Esophagus squamous epithelium (tissue), 4 donors: Measurements from ENCODE around the gene MYO5A.

ENCODE experiments used
- POLR2A ChIP-seq, 4 donors: fragments of 450-650 bp; IDR thresholded peaks; one replicate each; pipeline ENCODE4 v1.6.1; 2017; ENCODE audit warnings: antibody characterized with exemption in 4 of 4, mild to moderate bottlenecking in 4 of 4, moderate library complexity in 3 of 4
- TF ChIP-seq, protein P1 (sequence below), 6 experiments: fragments of 450-650 bp in 4 of 6; fragments of 200-600 bp in 2 of 6; sonication (generic) in 2 of 6; IDR thresholded peaks; one replicate each; pipeline ENCODE4 v1.5.1; 2016 to 2019; ENCODE audit warnings: antibody characterized with exemption in 6 of 6, mild to moderate bottlenecking in 4 of 6, moderate library complexity in 4 of 6

DNA sequence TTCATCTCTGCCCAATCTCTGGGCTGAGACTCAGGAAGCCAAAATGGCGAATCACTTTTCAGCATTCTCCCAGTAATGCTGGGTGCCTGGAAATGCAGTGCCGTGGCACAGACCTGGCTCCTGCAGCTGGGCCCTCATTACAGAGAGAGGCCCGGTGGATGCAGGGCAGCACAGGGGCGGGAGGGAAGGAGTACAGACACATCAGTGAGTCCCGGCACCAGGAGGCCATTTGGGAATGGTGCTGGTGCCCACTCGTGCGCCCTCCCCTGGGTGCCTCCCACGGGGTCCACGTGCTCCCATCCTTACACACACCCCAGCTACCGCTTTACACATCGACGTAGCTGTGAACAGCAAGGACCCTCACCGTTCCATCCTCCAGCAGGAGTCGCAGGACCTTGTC is 246.3 kb downstream of the MYO5A start:
- TF ChIP-seq, protein P1, sequence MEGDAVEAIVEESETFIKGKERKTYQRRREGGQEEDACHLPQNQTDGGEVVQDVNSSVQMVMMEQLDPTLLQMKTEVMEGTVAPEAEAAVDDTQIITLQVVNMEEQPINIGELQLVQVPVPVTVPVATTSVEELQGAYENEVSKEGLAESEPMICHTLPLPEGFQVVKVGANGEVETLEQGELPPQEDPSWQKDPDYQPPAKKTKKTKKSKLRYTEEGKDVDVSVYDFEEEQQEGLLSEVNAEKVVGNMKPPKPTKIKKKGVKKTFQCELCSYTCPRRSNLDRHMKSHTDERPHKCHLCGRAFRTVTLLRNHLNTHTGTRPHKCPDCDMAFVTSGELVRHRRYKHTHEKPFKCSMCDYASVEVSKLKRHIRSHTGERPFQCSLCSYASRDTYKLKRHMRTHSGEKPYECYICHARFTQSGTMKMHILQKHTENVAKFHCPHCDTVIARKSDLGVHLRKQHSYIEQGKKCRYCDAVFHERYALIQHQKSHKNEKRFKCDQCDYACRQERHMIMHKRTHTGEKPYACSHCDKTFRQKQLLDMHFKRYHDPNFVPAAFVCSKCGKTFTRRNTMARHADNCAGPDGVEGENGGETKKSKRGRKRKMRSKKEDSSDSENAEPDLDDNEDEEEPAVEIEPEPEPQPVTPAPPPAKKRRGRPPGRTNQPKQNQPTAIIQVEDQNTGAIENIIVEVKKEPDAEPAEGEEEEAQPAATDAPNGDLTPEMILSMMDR (IDR thresholded peaks at IDR 0.05): no peak
- no peak for TF ChIP-seq POLR2A (IDR thresholded peaks at IDR 0.05)
